Right lobe of liver (tissue), 4 donors: ENCODE results near the gene SPOCD1.

ENCODE experiments used
- CTCF ChIP-seq, 4 donors: fragments of 200-600 bp in 3 of 4; fragments of 450-650 bp in 1 of 4; IDR thresholded peaks; one replicate each; pipeline versions ENCODE4 v1.5.1 to v1.8.0; 2016 to 2022; ENCODE audit warnings: antibody characterized with exemption in 4 of 4, mild to moderate bottlenecking in 2 of 4
- POLR2A ChIP-seq: fragments of 450-650 bp; IDR thresholded peaks from one replicate; pipeline ENCODE4 v1.6.1; 2017; ENCODE audit warnings: antibody characterized with exemption, mild to moderate bottlenecking
- donor health status: DM: no; HTN: no; CAD: no.
- donor health status: DM: no; HTN: no; CAD: no.
- donor health status: DM: no; HTN: yes; CAD: no.

DNA sequence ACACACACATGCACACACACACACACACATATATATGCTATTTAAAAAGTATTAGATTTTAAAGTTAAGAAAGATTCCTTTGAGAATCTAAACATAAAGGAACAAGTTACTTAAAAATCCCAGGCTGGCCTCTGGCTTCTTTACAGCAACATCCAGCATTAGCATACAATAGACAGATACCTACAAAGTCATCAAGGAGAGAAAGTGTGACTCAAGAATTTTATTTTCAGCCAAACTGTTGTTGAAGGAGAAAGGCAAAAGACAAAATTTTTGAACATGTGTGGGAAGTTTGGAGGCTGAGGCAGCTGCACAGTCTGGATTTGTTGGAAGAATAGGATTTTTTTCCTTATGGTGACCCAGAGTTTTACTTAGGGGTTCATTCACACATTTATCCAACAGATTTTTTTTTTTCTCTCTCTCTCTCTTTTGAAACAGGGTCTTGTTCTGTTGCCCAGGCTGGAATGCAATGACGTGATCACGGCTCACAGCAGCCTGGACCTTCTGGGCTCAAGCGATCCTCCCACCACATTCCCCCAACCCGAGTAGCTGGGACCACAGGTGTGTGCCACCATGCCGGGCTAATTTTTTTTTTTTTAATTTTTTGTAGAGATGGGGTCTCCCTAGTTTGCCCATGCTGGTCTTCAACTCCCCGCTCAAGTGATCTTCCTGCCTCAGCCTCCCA is 24.0 kb upstream of the SPOCD1 start:
- TF ChIP-seq CTCF (IDR thresholded peaks at IDR 0.05) (no peak), POLR2A (no peak)
